ENCODE measurements around the gene OR2F2. TPM values are rescaled to one million over a fixed set of nuclear protein-coding genes. Genes with fewer than 3 reads are reported as not detected.

OR2F2 gene, protein sequence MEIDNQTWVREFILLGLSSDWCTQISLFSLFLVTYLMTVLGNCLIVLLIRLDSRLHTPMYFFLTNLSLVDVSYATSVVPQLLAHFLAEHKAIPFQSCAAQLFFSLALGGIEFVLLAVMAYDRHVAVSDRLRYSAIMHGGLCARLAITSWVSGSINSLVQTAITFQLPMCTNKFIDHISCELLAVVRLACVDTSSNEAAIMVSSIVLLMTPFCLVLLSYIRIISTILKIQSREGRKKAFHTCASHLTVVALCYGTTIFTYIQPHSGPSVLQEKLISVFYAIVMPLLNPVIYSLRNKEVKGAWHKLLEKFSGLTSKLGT
- total RNA-seq (not detected), polyA plus RNA-seq (not detected)
- long read RNA-seq, donor 1 = 0 reads
- long read RNA-seq, donor 2 = 0 reads
- long read RNA-seq, donor 3 = 0 reads
- long read RNA-seq, donor 4 = 0 reads
- long read RNA-seq, donor 5 = 0 reads
- long read RNA-seq, donor 6 = 0 reads
- long read RNA-seq, donor 7 = 0 reads
- long read RNA-seq, donor 8 = 0 reads
- long read RNA-seq, donor 9 = 0 reads
- long read RNA-seq, donor 10 = 0 reads

DNA sequence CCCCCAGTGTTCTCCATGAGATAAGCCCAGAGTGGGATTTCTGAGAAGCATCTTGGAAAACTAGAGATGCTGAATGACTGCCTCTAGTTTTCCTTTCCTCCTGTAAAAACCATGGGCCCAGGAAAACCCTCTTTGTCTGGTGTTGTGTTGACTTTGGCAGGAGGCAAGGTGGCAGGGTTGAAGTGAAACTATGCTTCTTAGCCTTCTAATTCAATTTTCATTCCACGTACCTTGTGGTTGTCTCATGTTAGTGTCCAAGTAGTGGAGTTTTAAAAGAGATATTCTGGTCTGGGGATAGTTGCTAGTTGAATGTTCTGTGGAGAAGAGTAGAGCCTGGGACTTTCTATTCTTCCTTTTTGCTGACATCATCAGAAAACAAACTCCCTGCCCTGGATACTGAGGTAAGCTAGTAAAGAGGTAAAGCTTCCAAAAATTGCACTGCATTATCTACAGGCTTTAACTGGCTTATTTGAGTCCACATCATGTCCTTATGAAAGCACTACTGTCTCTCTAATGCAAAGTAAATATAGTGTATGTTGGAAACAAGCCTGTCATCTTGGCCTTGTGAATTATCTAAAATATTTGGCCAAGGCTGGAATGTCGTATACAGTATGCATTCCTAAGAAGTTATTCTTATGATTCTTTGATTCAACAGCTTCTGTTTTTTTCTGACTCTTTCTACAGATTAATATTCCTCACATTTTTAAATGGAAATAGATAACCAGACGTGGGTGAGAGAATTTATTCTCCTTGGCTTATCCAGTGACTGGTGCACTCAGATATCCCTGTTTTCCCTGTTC lies at the start of gene OR2F2:
Gene OR2F2 (plus strand): TSS at position 708 of the 800 bp plus-strand sequence. CDS start 0 bp downstream, at position 708.
- no peak for TF ChIP-seq POLR2A (IDR thresholded peaks at IDR 0.05)
- TF ChIP-seq, protein P1, sequence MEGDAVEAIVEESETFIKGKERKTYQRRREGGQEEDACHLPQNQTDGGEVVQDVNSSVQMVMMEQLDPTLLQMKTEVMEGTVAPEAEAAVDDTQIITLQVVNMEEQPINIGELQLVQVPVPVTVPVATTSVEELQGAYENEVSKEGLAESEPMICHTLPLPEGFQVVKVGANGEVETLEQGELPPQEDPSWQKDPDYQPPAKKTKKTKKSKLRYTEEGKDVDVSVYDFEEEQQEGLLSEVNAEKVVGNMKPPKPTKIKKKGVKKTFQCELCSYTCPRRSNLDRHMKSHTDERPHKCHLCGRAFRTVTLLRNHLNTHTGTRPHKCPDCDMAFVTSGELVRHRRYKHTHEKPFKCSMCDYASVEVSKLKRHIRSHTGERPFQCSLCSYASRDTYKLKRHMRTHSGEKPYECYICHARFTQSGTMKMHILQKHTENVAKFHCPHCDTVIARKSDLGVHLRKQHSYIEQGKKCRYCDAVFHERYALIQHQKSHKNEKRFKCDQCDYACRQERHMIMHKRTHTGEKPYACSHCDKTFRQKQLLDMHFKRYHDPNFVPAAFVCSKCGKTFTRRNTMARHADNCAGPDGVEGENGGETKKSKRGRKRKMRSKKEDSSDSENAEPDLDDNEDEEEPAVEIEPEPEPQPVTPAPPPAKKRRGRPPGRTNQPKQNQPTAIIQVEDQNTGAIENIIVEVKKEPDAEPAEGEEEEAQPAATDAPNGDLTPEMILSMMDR (IDR thresholded peaks at IDR 0.05) = no peak
- no peaks in the 10 kb centered on the region for H3K36me3 ChIP-seq (replicated peaks in 1 of 2)

DNA sequence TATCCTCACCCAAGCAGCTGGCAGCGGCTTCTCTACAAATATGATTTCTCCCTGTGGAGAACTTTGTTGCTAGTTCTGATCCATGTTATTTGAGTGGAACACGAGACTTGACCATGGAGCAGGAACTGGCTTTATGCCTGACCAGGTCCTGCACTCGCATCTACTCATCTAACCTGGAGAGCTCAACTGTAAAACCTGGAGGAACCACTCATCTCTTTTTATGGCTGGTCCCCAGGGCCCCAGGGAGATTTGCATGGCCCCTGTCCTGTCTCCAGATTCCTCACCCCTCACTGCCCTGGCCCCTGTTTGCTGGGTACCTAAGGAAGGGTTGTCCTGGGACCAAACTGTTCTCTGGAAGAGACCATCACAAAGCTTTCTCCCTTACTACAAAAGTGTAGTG lies 49.1 kb upstream of the OR2F2 start:
- DNase-seq = no peak
- Histone ChIP-seq H3K9me3 (replicated peaks in 1 of 3) (no peaks in the 10 kb centered on the region), H3K4me3 (no peak overlapping the region), H3K27me3 (no peaks in the 10 kb centered on the region), H3K36me3 (replicated peaks in 1 of 2) (no peaks in the 10 kb centered on the region), H3K4me1 (replicated peaks in 1 of 2) (peaks cover 0 to 24% of the 10 kb centered on the region in 2 donors), H3K27ac (no peak overlapping the region)
- 79 to 92% (median 88%) methylated on average over 3 of the region's 3 CpGs for WGBS, 4 donors
- intact Hi-C loops (cut with DNase I) = no loop called here
- TF ChIP-seq, protein P1 (IDR thresholded peaks at IDR 0.05) = no peak
- no peak for TF ChIP-seq POLR2A (IDR thresholded peaks at IDR 0.05)

More for the DNA sequence above, at the start of gene OR2F2:
- H3K27ac ChIP-seq = no peak within 1 kb of the TSS
- H3K4me3 ChIP-seq = no peak within 1 kb of the TSS
- H3K9me3 ChIP-seq (replicated peaks in 1 of 3) = peaks cover 0 to 5% (median 0%) of the 10 kb centered on the region in 3 donors
- intact Hi-C loops (cut with DNase I) = no loop called here
- no peak for DNase-seq
- no peaks in the 10 kb centered on the region for H3K4me1 ChIP-seq (replicated peaks in 1 of 2)
- 56 to 68% (median 61%) methylated on average over 3 of the region's 3 CpGs for WGBS, 4 donors
- H3K27me3 ChIP-seq = no peaks in the 10 kb centered on the region

DNA sequence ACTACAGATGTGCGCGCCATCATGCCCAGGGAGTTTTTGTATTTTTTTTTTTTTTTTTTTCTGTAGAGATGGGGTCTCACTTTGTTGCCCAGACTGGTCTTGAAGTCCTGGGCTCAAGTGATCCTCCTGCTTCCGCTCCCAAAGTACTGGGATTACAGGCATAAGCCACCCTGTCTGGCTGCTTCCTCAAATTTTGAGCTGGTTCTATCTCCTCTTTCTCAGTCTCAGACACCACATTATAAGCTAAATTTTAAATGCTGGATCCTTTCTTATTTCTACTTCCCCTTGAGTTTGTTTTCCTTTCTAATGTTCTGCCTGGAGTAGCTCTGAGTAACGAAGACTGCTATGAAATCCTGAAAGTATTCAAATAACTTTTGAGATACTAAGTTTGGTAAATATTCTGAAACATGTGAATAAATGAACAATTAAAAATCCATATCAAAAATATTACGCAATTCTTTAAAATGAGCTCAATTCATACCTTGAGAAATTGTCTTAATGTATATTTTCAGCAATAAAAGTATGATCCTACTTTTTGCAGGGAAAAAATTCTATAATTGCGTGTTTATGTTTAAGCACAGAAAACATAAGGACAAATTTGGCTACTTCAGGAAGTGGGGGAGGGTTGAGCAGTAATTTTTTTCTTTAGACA lies 48.1 kb upstream of the OR2F2 start:
- 92 to 98% (median 93%) methylated on average over 6 of the region's 6 CpGs for WGBS, 4 donors

More for the DNA sequence above, 48.1 kb upstream of the OR2F2 start:
- Histone ChIP-seq H3K27ac (no peak overlapping the region), H3K9me3 (replicated peaks in 1 of 3) (peaks cover 0 to 2% (median 0%) of the 10 kb centered on the region in 3 donors), H3K36me3 (replicated peaks in 1 of 2) (no peaks in the 10 kb centered on the region), H3K4me1 (replicated peaks in 1 of 2) (peaks cover 0 to 18% of the 10 kb centered on the region in 2 donors), H3K27me3 (no peaks in the 10 kb centered on the region), H3K4me3 (no peak overlapping the region)
- intact Hi-C loops (cut with DNase I) = no loop called here
- TF ChIP-seq, protein P1 (IDR thresholded peaks at IDR 0.05) = no peak
- no peak for TF ChIP-seq POLR2A (IDR thresholded peaks at IDR 0.05)
- no peak for DNase-seq
